ENCODE data around the gene KDSR.
A peak's percentile ranks its signal among the peaks of the same experiment; 100 is the strongest.

The KDSR gene

GRCh38 chr18:63299837-63300745, 66.9 kb downstream of the KDSR start:
- peaks cover 53% of the 10 kb centered on the region for H3K4me1 Mint-ChIP-seq (ENCODE audit: low read depth)
- H3K27me3 Mint-ChIP-seq, result no peaks in the 10 kb centered on the region
- no peaks in the 10 kb centered on the region for H3K9me3 Mint-ChIP-seq
- intact Hi-C loops (cut with micrococcal nuclease), result no loop called here
- H3K4me3 Mint-ChIP-seq, result no peak overlapping the region
- H3K27ac Mint-ChIP-seq, result peak overlapping the region; percentile 37
- no peaks in the 10 kb centered on the region for H3K36me3 Mint-ChIP-seq (ENCODE audit: low read depth)

DNA sequence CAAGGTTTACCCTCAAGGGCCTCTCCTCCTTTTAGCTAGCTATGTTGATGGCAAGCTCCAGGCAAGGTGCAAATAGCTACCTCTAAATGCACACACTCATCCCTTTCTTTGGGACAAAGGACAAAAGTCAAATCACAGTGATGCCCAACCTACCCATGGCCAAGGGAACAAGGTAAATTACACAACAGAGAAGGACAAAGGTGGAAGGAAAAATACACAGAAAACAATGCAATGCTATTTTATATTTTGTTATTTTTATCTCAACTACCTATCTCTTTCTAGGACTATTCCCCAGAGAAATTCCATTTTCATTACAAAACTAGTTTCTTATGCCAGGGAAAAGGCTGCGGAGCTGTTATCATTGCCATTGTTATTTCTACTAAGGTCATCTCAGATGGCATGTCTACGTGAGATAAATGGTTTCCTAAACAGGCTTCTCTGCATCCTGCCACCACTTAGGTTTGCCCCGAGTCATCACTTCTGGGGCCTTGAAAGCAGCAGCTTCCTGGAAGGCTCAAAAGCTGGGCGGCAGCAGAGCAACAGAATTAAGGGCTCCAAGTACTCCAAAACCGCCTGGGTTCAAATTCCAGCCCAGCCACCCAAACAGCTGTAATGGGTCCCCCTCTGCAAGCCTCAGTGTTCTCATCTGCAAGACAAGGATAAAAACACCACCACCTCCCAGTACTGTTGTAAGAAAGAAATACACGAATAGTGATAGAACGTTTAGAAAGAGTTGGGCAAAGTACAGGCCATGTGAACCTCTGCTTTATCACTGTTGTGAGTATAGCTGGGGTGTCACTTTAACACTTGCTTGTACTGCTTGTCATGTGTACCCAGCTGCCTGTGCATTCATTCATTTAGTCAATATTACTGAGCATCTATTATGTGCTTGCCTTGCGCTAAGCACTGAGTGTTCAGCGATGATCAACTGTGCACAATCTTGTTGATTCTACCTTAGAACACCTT, 68.3 kb downstream of the KDSR start:
- Mint-ChIP-seq H3K36me3 (ENCODE audit: low read depth) (no peaks in the 10 kb centered on the region), H3K27ac (no peak overlapping the region)
- intact Hi-C loops (cut with micrococcal nuclease), result no loop called here

DNA sequence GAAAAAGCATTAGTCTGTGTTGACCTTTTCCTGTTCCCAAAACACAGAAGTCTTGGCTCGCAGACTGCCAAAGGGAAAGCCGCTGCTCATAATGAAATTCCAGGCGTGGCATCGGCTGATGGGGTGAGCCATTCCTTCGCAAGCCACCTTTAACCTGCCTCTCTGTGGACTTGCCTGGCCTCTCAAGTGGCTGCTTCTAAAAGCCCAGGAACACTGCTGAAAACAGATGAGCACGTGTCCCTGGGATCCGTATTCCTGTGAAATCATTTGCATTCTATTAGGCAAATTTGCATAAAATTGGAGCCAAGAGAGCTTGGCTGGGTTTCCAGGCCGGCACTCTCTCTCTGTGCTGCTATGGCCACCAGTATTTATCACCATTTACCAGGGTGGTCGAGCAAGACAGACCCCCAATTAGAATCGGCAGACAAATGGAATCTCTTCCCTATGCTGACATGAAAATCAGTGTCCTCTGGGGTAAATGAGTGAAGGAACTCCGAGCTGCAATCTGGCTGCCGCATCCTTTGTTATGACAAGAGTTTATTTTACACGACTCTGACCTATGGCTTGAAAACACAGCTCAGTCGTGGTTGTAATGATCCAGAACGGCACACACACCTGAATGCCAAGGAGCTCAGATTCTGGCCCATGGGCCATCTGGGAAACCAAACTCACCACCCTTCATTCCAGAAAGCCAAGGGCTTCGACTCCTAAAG, 69.2 kb downstream of the KDSR start:
- Mint-ChIP-seq H3K9me3 (no peaks in the 10 kb centered on the region), H3K36me3 (ENCODE audit: low read depth) (no peaks in the 10 kb centered on the region), H3K4me3 (no peak overlapping the region), H3K27me3 (no peaks in the 10 kb centered on the region), H3K27ac (no peak overlapping the region), H3K4me1 (ENCODE audit: low read depth) (peaks cover 54% of the 10 kb centered on the region)
- intact Hi-C loops (cut with micrococcal nuclease), result no loop called here

More for the DNA sequence above, 68.3 kb downstream of the KDSR start:
- H3K4me3 Mint-ChIP-seq, result no peak overlapping the region
- H3K9me3 Mint-ChIP-seq, result no peaks in the 10 kb centered on the region
- no peaks in the 10 kb centered on the region for H3K27me3 Mint-ChIP-seq
- H3K4me1 Mint-ChIP-seq (ENCODE audit: low read depth), result peaks cover 54% of the 10 kb centered on the region

GRCh38 chr18:63293935-63294334, 73.1 kb downstream of the KDSR start:
- Mint-ChIP-seq H3K27me3 (no peaks in the 10 kb centered on the region), H3K4me1 (ENCODE audit: low read depth) (peaks cover 25% of the 10 kb centered on the region), H3K4me3 (no peak overlapping the region), H3K36me3 (ENCODE audit: low read depth) (no peaks in the 10 kb centered on the region), H3K27ac (peak overlapping the region; percentile 52), H3K9me3 (no peaks in the 10 kb centered on the region)
- intact Hi-C loops (cut with micrococcal nuclease), result no loop called here

DNA sequence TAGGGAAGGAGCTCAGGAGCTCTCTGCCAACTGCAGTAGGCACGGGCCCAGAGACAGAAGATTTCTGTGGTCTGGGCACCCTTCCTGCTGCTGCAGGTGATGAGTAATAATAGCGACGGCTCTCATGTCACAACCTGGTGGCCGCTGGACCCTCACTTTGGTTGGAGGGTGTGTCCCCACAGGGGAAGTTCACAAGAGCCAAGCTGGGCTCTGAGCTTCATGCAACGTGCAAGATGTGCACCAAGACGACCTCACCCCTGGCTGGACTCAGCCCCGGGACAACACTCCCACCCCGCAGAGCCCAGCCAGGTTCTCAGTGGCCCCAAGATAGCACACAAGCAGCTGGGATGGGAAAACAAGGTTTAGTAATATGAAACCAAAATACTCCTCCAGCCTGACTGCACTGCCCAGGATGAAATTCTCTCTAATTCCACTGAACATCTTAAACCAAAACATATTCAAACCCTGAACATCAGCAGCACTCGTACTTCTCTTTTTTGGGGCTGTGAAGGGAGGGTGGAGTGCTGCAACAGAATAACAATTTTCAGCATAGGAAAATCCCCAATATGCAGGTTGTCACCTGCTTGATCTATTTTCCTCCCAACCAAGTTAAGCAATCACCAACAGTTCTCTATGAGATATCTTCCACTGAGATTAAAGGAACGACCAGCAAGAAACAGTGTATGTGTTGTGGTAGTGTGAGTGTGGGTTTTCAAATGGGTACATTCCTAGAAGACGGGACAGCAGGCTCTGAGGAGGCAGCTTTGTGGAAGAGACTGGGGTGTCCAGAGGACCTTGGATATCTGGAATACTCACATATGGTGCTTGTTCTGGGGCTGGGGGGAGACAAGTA, 73.9 kb downstream of the KDSR start:
- no peaks in the 10 kb centered on the region for H3K27me3 Mint-ChIP-seq
- intact Hi-C loops (cut with micrococcal nuclease), result no loop called here
- no peaks in the 10 kb centered on the region for H3K36me3 Mint-ChIP-seq (ENCODE audit: low read depth)
- no peaks in the 10 kb centered on the region for H3K9me3 Mint-ChIP-seq
- no peak overlapping the region for H3K4me3 Mint-ChIP-seq
- H3K27ac Mint-ChIP-seq, result peak overlapping the region; percentile 52
- H3K4me1 Mint-ChIP-seq (ENCODE audit: low read depth), result peaks cover 25% of the 10 kb centered on the region

GRCh38 chr18:63291278-63291677, 75.7 kb downstream of the KDSR start:
- intact Hi-C loops (cut with micrococcal nuclease), result no loop called here
- H3K27ac Mint-ChIP-seq, result no peak overlapping the region
- no peak overlapping the region for H3K4me3 Mint-ChIP-seq
- no peaks in the 10 kb centered on the region for H3K9me3 Mint-ChIP-seq
- no peaks in the 10 kb centered on the region for H3K36me3 Mint-ChIP-seq (ENCODE audit: low read depth)
- H3K27me3 Mint-ChIP-seq, result no peaks in the 10 kb centered on the region
- peaks cover 25% of the 10 kb centered on the region for H3K4me1 Mint-ChIP-seq (ENCODE audit: low read depth)

DNA sequence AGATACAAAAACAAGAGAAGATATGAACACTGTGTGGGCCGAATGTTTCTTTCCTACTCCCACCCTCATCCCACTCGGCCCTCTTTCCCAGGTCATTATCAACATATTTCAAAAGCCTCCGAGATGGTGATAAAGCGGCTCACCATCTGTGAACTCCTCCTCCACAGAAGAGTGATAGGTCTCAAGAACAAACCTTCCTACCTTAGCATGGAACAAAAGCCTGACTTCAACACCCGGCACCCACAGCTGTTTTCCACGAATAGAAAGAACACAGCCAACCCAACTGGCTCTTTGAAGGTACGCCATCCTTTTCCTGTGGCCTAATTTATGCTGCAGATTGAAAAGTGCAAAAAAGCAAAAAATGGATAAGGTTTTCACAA, 76.2 kb downstream of the KDSR start:
- intact Hi-C loops (cut with micrococcal nuclease), result no loop called here

GRCh38 chr18:63290166-63290820, 76.7 kb downstream of the KDSR start:
- peak overlapping the region; percentile 61 for H3K27ac Mint-ChIP-seq
- H3K36me3 Mint-ChIP-seq (ENCODE audit: low read depth), result no peaks in the 10 kb centered on the region
- H3K27me3 Mint-ChIP-seq, result no peaks in the 10 kb centered on the region
- intact Hi-C loops (cut with micrococcal nuclease), result no loop called here
- H3K4me1 Mint-ChIP-seq (ENCODE audit: low read depth), result peaks cover 20% of the 10 kb centered on the region
- H3K4me3 Mint-ChIP-seq, result no peak overlapping the region
- no peaks in the 10 kb centered on the region for H3K9me3 Mint-ChIP-seq

More for the DNA sequence above, 76.2 kb downstream of the KDSR start:
- H3K27me3 Mint-ChIP-seq, result no peaks in the 10 kb centered on the region
- H3K4me3 Mint-ChIP-seq, result no peak overlapping the region
- peaks cover 25% of the 10 kb centered on the region for H3K4me1 Mint-ChIP-seq (ENCODE audit: low read depth)
- H3K27ac Mint-ChIP-seq, result no peak overlapping the region
- H3K9me3 Mint-ChIP-seq, result no peaks in the 10 kb centered on the region
- no peaks in the 10 kb centered on the region for H3K36me3 Mint-ChIP-seq (ENCODE audit: low read depth)

DNA sequence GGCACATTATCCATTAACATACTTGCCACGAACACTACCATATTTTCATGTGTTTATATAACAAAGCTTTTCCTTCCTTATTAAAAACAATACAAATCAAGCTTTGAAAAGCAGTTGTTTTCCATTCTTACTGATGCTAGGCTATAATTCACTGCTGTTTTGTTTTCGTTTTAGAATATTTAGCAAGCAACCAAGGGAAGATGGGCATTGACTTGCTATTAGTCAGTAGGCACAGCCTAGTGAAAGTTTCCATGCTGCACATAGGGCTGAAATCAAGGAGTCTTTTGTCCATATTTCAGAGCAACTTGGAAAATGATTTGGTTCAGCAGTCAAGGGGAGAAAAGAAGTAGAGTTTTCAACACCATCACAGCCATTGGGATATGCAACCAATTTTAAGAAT, 78.7 kb downstream of the KDSR start:
- intact Hi-C loops (cut with micrococcal nuclease), result no loop called here
- Mint-ChIP-seq H3K4me1 (ENCODE audit: low read depth) (peaks cover 12% of the 10 kb centered on the region), H3K4me3 (no peak overlapping the region), H3K36me3 (ENCODE audit: low read depth) (no peaks in the 10 kb centered on the region), H3K9me3 (no peaks in the 10 kb centered on the region), H3K27ac (no peak overlapping the region), H3K27me3 (no peaks in the 10 kb centered on the region)

DNA sequence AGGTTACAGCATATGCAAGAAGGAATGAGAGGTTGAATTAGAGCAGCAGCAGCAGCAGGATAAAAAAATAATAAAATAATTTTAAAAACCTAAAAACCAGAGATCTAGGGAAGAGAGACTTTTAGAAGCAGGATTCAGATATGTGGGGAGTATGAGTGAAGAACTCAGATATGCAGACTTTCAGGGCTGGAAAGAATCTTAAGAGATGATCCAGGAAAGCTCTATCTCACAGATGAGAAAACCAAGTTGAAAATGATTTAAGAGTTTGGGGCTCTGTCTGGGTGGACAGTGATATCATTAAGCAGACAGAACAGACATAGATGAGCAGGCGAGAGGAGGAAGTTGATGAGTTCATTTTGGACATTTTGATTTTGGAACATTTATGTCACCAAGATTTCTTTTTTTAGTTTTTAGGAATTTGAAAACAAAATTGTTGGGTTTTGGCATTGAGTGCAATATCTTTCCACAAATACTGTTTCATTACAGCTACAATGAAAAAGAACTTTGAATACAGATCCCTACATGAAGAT, 79.2 kb downstream of the KDSR start:
- H3K27ac Mint-ChIP-seq, result no peak overlapping the region
- no peak overlapping the region for H3K4me3 Mint-ChIP-seq
- intact Hi-C loops (cut with micrococcal nuclease), result no loop called here
- no peaks in the 10 kb centered on the region for H3K9me3 Mint-ChIP-seq
- H3K27me3 Mint-ChIP-seq, result no peaks in the 10 kb centered on the region
- peaks cover 7% of the 10 kb centered on the region for H3K4me1 Mint-ChIP-seq (ENCODE audit: low read depth)
- no peaks in the 10 kb centered on the region for H3K36me3 Mint-ChIP-seq (ENCODE audit: low read depth)

GRCh38 chr18:63286926-63287325, 80.1 kb downstream of the KDSR start:
- Mint-ChIP-seq H3K36me3 (ENCODE audit: low read depth) (no peaks in the 10 kb centered on the region), H3K27me3 (no peaks in the 10 kb centered on the region), H3K9me3 (no peaks in the 10 kb centered on the region), H3K4me3 (no peak overlapping the region), H3K27ac (no peak overlapping the region), H3K4me1 (ENCODE audit: low read depth) (no peaks in the 10 kb centered on the region)
- intact Hi-C loops (cut with micrococcal nuclease), result no loop called here

- Mint-ChIP-seq H3K27me3 (no peaks in the 10 kb centered on the region), H3K27ac (no peak overlapping the region), H3K36me3 (ENCODE audit: low read depth) (no peaks in the 10 kb centered on the region), H3K4me1 (ENCODE audit: low read depth) (peaks cover 5% of the 10 kb centered on the region), H3K9me3 (no peaks in the 10 kb centered on the region), H3K4me3 (no peak overlapping the region)
- intact Hi-C loops (cut with micrococcal nuclease), result no loop called here
Measured at GRCh38 chr18:63284827-63285733, 81.9 kb downstream of the KDSR start.

All from dendritic cell treated with granulocyte-macrophage colony-stimulating factor and Interleukin-4, amounts not matched to agents 40 ng/mL and 50 ng/mL, for 4 days (primary cell).